Smooth muscle cell (in vitro differentiated cells): ENCODE results near the gene HYPK. TPM values are rescaled to one million over a fixed set of nuclear protein-coding genes. Genes with fewer than 3 reads are reported as not detected.

ENCODE experiments used
- DNase-seq: peaks from one replicate; lab custom pipeline; 2025; ENCODE audit not compliant: unreplicated experiment; lab: John Stamatoyannopoulos, UW
- H2AFZ ChIP-seq: fragments of 200-600 bp; sonication (generic); 2 replicates; pipeline ENCODE4 v1.6.0; 2016; ENCODE audit warnings: antibody characterized with exemption, low read depth, mild to moderate bottlenecking
- H3F3A ChIP-seq: fragments of 200-600 bp; sonication (generic); 2 replicates; pipeline ENCODE4 v1.6.0; 2017; ENCODE audit warnings: antibody characterized with exemption, low read depth
- H3K27ac ChIP-seq: fragments of 200-600 bp; sonication (generic); 2 replicates; pipeline ENCODE4 v1.5.1; 2016; ENCODE audit warnings: low read depth, mild to moderate bottlenecking
- H3K27me3 ChIP-seq: fragments of 200-600 bp; sonication (generic); 2 replicates; pipeline ENCODE4 v1.6.1; 2016; ENCODE audit warnings: low read depth, mild to moderate bottlenecking
- H3K36me3 ChIP-seq: fragments of 200-600 bp; sonication (generic); 2 replicates; pipeline ENCODE4 v1.5.1; 2016; ENCODE audit warnings: low read depth
- H3K4me1 ChIP-seq: fragments of 200-600 bp; sonication (generic); 2 replicates; pipeline ENCODE4 v1.5.1; 2016; ENCODE audit warnings: low read depth
- H3K4me2 ChIP-seq: fragments of 200-600 bp; sonication (generic); 2 replicates; pipeline ENCODE4 v1.6.0; 2016; ENCODE audit warnings: mild to moderate bottlenecking
- H3K4me3 ChIP-seq: fragments of 200-600 bp; sonication (generic); 2 replicates; pipeline ENCODE4 v1.5.1; 2016; ENCODE audit warnings: mild to moderate bottlenecking
- H3K79me2 ChIP-seq: fragments of 200-600 bp; sonication (generic); 2 replicates; pipeline ENCODE4 v1.6.0; 2016; ENCODE audit warnings: low read depth, mild to moderate bottlenecking
- H3K9ac ChIP-seq: fragments of 200-600 bp; sonication (generic); 2 replicates; pipeline ENCODE4 v1.6.0; 2016; ENCODE audit warnings: low read depth
- H3K9me3 ChIP-seq: fragments of 200-600 bp; sonication (generic); replicated peaks from 2 replicates; pipeline ENCODE4 v1.5.1; 2016; ENCODE audit warnings: low read depth
- H4K20me1 ChIP-seq: fragments of 200-600 bp; sonication (generic); 2 replicates; pipeline ENCODE4 v1.6.0; 2016; ENCODE audit warnings: low read depth
- CTCF ChIP-seq: fragments of 200-600 bp; sonication (generic); IDR thresholded peaks from 2 replicates; pipeline ENCODE4 v1.5.1; 2017; ENCODE audit warnings: borderline replicate concordance, mild to moderate bottlenecking, antibody characterized with exemption; ENCODE audit not compliant: insufficient read depth, poor library complexity, severe bottlenecking
- WGBS: methylation state at CpG from one replicate; pipeline ENCODE4 v1.1.7; 2016; ENCODE audit warnings: low lambda C conversion rate; 5-methylcytosine and 5-hydroxymethylcytosine counted together
- polyA plus RNA-seq: library from polyadenylated mRNA; unstranded; fragments of >200 nt; fragmentation: Nextera tagmentation; extraction: Ambion mirVana; gene quantifications from 2 replicates; pipeline ENCODE4 v1.2.1, GENCODE V29; 2016
- total RNA-seq: library from RNA; depleted of rRNA; stranded (reverse); fragments of >200 nt; gene quantifications from 2 replicates; pipeline ENCODE4 v1.2.3, GENCODE V29; 2014

The HYPK gene
- total and polyA plus RNA-seq, 2 experiments from 2014 or later: 7.3 to 14.7 TPM

GRCh38 chr15:43763819-43764446, 36.5 kb upstream of the HYPK start:
- no peaks in the 10 kb centered on the region for H3K27me3 ChIP-seq
- peaks cover 93% of the 10 kb centered on the region for H4K20me1 ChIP-seq
- no peak overlapping the region for H3K4me3 ChIP-seq
- H2AFZ ChIP-seq: no peak overlapping the region
- H3K4me1 ChIP-seq: no peaks in the 10 kb centered on the region
- no peak for TF ChIP-seq CTCF
- peaks cover 19% of the 10 kb centered on the region for H3K79me2 ChIP-seq
- H3K27ac ChIP-seq: no peak overlapping the region
- no peak overlapping the region for H3K4me2 ChIP-seq
- no peak for DNase-seq
- no peak overlapping the region for H3K9ac ChIP-seq
- peaks cover 35% of the 10 kb centered on the region for H3F3A ChIP-seq
- 88% methylated on average over 2 of the region's 2 CpGs for WGBS
- peaks cover 54% of the 10 kb centered on the region for H3K36me3 ChIP-seq
- H3K9me3 ChIP-seq: no peaks in the 10 kb centered on the region

GRCh38 chr15:43769584-43770228, 30.7 kb upstream of the HYPK start:
- H3K36me3 ChIP-seq: peaks cover 58% of the 10 kb centered on the region
- DNase-seq: no peak
- peaks cover 70% of the 10 kb centered on the region for H4K20me1 ChIP-seq
- no peaks in the 10 kb centered on the region for H3K27me3 ChIP-seq
- no peaks in the 10 kb centered on the region for H3K9me3 ChIP-seq
- H3K9ac ChIP-seq: no peak overlapping the region
- peaks cover 73% of the 10 kb centered on the region for H3F3A ChIP-seq
- no peak overlapping the region for H3K27ac ChIP-seq
- H3K79me2 ChIP-seq: no peaks in the 10 kb centered on the region
- peak; percentile 79 for TF ChIP-seq CTCF
- H3K4me2 ChIP-seq: no peak overlapping the region
- H3K4me3 ChIP-seq: no peak overlapping the region
- no peak overlapping the region for H2AFZ ChIP-seq
- H3K4me1 ChIP-seq: no peaks in the 10 kb centered on the region
- WGBS: 68% methylated on average over 5 of the region's 5 CpGs

GRCh38 chr15:43771816-43772215, 28.6 kb upstream of the HYPK start:
- Histone ChIP-seq H3K4me2 (no peak overlapping the region), H4K20me1 (peaks cover 59% of the 10 kb centered on the region), H3K9ac (no peak overlapping the region), H3K9me3 (no peaks in the 10 kb centered on the region), H3K27ac (no peak overlapping the region), H3K4me3 (no peak overlapping the region), H3K27me3 (no peaks in the 10 kb centered on the region), H2AFZ (no peak overlapping the region), H3K4me1 (peaks cover 4% of the 10 kb centered on the region), H3K36me3 (peaks cover 41% of the 10 kb centered on the region), H3F3A (peaks cover 63% of the 10 kb centered on the region), H3K79me2 (no peaks in the 10 kb centered on the region)
- WGBS: 78% methylated on average over 2 of the region's 2 CpGs
- TF ChIP-seq CTCF: no peak
- no peak for DNase-seq

GRCh38 chr15:43772624-43773023, 27.8 kb upstream of the HYPK start:
- no peak overlapping the region for H3K4me3 ChIP-seq
- no peak for TF ChIP-seq CTCF
- H3K4me2 ChIP-seq: no peak overlapping the region
- no peak for DNase-seq
- no peaks in the 10 kb centered on the region for H3K27me3 ChIP-seq
- H3F3A ChIP-seq: peaks cover 68% of the 10 kb centered on the region
- H2AFZ ChIP-seq: no peak overlapping the region
- peaks cover 35% of the 10 kb centered on the region for H3K36me3 ChIP-seq
- no peak overlapping the region for H3K27ac ChIP-seq
- no peak overlapping the region for H3K9ac ChIP-seq
- H3K79me2 ChIP-seq: no peaks in the 10 kb centered on the region
- H3K4me1 ChIP-seq: peaks cover 4% of the 10 kb centered on the region
- no peaks in the 10 kb centered on the region for H3K9me3 ChIP-seq
- H4K20me1 ChIP-seq: peaks cover 53% of the 10 kb centered on the region
